ENCODE results near the gene CABP1.

DNA sequence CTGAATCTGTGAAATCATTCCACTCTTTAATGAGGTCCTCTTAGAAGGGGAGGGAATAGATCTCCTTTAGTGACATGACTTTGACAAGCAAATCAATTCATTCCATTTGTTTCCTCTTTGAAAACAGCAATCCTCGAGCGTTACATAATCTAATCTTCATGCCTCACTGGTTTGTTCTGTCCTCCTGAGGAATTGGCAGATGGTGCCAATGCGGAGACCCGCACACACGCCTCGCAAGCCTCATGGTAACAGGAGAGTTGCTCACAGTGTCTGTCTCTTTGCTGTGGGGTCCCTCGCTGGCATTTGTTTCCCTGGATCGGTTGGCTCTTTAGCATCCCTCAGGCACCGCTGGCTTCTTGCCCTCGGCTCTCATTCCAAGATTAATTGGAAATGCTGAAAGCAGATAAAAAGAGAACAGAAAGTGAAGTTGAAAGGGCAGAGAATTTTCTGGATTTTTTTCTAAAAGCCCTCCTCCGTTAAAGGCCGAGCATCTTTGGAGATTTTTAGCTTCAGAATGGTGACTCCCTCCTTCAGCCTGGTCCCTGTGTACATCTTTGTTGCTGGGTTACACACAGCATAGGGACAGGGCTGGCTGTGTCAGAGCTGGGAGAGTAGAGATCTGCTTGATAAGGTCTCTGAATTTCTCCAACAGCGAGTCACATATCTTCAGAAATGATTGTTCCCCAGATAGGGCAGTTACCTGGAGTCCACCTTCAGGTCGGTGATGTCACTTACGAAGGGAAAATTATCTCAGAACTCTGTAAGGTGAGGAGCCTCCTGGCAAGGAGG lies 10.1 kb upstream of the CABP1 start:
- TF ChIP-seq EZH2phosphoT487 (IDR thresholded peaks at IDR 0.05) (no peak), EZH2 (IDR thresholded peaks at IDR 0.05) (no peak)

All from neural progenitor cell (in vitro differentiated cells).